Measurements from ENCODE around the gene ASGR1.
A peak's percentile ranks its signal among the peaks of the same experiment; 100 is the strongest.

Gene ASGR1

GRCh38 chr17:7179317-7180254 is at the start of gene ASGR1:
Gene ASGR1 (minus strand): TSS chr17:7179370. CDS start chr17:7178563, 807 bp downstream.
- no peak for DNase-seq (ENCODE audit: low spot score)

GRCh38 chr17:7228920-7229319 is 49.8 kb upstream of the ASGR1 start:
- DNase-seq (ENCODE audit: low spot score) = peak; percentile 1

GRCh38 chr17:7226721-7227710 is 47.8 kb upstream of the ASGR1 start:
- DNase-seq (ENCODE audit: low spot score) = no peak

GRCh38 chr17:7225711-7226331 is 46.7 kb upstream of the ASGR1 start:
- DNase-seq (ENCODE audit: low spot score) = no peak

- no peak for DNase-seq (ENCODE audit: low spot score)
These were observed 45.5 kb upstream of the ASGR1 start for GRCh38 chr17:7224661-7225111.

- DNase-seq (ENCODE audit: low spot score) = no peak
These were observed 44.9 kb upstream of the ASGR1 start for GRCh38 chr17:7224110-7224509.

- DNase-seq (ENCODE audit: low spot score) = no peak
These were observed 44.2 kb upstream of the ASGR1 start for GRCh38 chr17:7223375-7223774.

- no peak for DNase-seq (ENCODE audit: low spot score)
These were observed 43.8 kb upstream of the ASGR1 start for GRCh38 chr17:7222972-7223292.

GRCh38 chr17:7222093-7222971 is 43.2 kb upstream of the ASGR1 start:
- DNase-seq (ENCODE audit: low spot score) = no peak

- no peak for DNase-seq (ENCODE audit: low spot score)
These were observed 42.3 kb upstream of the ASGR1 start for GRCh38 chr17:7221278-7222092.

GRCh38 chr17:7220593-7221277 is 41.6 kb upstream of the ASGR1 start:
- peak; percentile 60 for DNase-seq (ENCODE audit: low spot score)

- DNase-seq (ENCODE audit: low spot score) = peak; percentile 88
These were observed 40.8 kb upstream of the ASGR1 start, which contains the start of the genes ACADVL and DLG4 for GRCh38 chr17:7219812-7220592. Gene ACADVL (plus strand): TSS chr17:7219938. CDS start chr17:7219985, 47 bp downstream. Gene DLG4 (minus strand): TSS chr17:7219836.

- DNase-seq (ENCODE audit: low spot score) = no peak
These were observed 40.1 kb upstream of the ASGR1 start for GRCh38 chr17:7219229-7219811.

GRCh38 chr17:7218758-7219157 is 39.6 kb upstream of the ASGR1 start:
- no peak for DNase-seq (ENCODE audit: low spot score)

- no peak for DNase-seq (ENCODE audit: low spot score)
These were observed 39.0 kb upstream of the ASGR1 start for GRCh38 chr17:7218166-7218565.

- peak; percentile 47 for DNase-seq (ENCODE audit: low spot score)
These were observed 38.2 kb upstream of the ASGR1 start for GRCh38 chr17:7217113-7217987.

All from iPS-NIHi11 (cell line).